ENCODE results near the gene KIF26B.

DNA sequence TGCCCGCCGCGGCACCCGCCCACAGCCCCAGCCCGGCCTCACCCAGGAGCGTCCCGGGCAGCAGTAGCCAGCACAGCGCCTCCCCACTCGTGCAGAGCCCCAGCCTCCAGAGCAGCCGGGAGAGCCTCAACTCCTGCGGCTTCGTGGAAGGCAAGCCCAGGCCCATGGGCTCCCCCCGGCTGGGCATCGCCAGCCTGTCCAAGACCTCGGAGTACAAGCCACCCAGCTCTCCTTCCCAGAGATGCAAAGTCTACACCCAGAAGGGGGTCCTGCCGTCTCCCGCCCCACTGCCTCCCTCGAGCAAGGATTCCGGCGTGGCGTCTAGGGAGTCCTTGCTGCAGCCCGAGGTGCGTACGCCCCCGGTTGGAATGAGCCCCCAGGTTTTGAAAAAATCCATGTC lies 531.2 kb downstream of the KIF26B start:
- TF ChIP-seq EZH2 (IDR thresholded peaks at IDR 0.05; ENCODE audit: low read length, unreplicated experiment), result no peak
- TF ChIP-seq, protein P1, sequence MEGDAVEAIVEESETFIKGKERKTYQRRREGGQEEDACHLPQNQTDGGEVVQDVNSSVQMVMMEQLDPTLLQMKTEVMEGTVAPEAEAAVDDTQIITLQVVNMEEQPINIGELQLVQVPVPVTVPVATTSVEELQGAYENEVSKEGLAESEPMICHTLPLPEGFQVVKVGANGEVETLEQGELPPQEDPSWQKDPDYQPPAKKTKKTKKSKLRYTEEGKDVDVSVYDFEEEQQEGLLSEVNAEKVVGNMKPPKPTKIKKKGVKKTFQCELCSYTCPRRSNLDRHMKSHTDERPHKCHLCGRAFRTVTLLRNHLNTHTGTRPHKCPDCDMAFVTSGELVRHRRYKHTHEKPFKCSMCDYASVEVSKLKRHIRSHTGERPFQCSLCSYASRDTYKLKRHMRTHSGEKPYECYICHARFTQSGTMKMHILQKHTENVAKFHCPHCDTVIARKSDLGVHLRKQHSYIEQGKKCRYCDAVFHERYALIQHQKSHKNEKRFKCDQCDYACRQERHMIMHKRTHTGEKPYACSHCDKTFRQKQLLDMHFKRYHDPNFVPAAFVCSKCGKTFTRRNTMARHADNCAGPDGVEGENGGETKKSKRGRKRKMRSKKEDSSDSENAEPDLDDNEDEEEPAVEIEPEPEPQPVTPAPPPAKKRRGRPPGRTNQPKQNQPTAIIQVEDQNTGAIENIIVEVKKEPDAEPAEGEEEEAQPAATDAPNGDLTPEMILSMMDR (conservative IDR thresholded peaks at IDR 0.05; ENCODE audit: low read depth, low read length), result no peak
- TF ChIP-seq EZH2phosphoT487 (IDR thresholded peaks at IDR 0.05; ENCODE audit: borderline replicate concordance, low read length), result no peak
